Activated B cell treated with CpG ODN at 0.5 μM for 24 hours (primary cell): Measurements from ENCODE around the gene PIGU. TPM values are rescaled to one million over a fixed set of nuclear protein-coding genes. Genes with fewer than 3 reads are reported as not detected.

ENCODE experiments used
- ATAC-seq: fragments of 200-7000 bp; cut with Tn5 transposase; one replicate; pipeline ENCODE4 v1.10.0; 2021; ENCODE audit warnings: low read depth, mild to moderate bottlenecking, moderate library complexity
- CTCF ChIA-PET: fragments of 350-600 bp; sonication (Branson Sonifier 250); formaldehyde crosslinking; loops from one replicate; lab custom pipeline; 2021; ENCODE audit warnings: antibody characterized with exemption; lab: Charles Lee
- POLR2A ChIA-PET: fragments of 350-600 bp; sonication (Branson Sonifier 250); formaldehyde crosslinking; loops from one replicate; lab custom pipeline; 2021; ENCODE audit warnings: antibody characterized with exemption; lab: Charles Lee
- DNase-seq: peaks from one replicate; pipeline ENCODE4 v3.0.0; 2022
- H3K27ac Mint-ChIP-seq: one replicate; pipeline ENCODE4 v1.8.0; 2020; ENCODE audit warnings: mixed read lengths
- H3K27me3 Mint-ChIP-seq: one replicate; pipeline ENCODE4 v1.8.0; 2021; ENCODE audit warnings: mixed read lengths
- H3K36me3 Mint-ChIP-seq: one replicate; pipeline ENCODE4 v1.8.0; 2021; ENCODE audit warnings: low read depth, mixed read lengths
- H3K4me1 Mint-ChIP-seq: one replicate; pipeline ENCODE4 v1.8.0; 2021; ENCODE audit warnings: mixed read lengths
- H3K4me3 Mint-ChIP-seq: one replicate; pipeline ENCODE4 v1.8.0; 2020; ENCODE audit warnings: mild to moderate bottlenecking, mixed read lengths
- H3K9me3 Mint-ChIP-seq: one replicate; pipeline ENCODE4 v1.8.0; 2020; ENCODE audit warnings: mixed read lengths
- intact Hi-C: fragments of 100-400 bp; cut with micrococcal nuclease; formaldehyde crosslinking; loops from one replicate; pipeline ENCODE4 v1.15.1; 2024
- total RNA-seq: library from RNA; stranded (reverse); gene quantifications from 2 replicates; pipeline ENCODE4 v1.2.3, GENCODE V29; 2022
- TF ChIP-seq, protein P1 (sequence below): fragments of 200-600 bp; IDR thresholded peaks from one replicate; pipeline ENCODE4 v1.8.0; 2022; ENCODE audit warnings: antibody characterized with exemption, mild to moderate bottlenecking

Gene PIGU
- total RNA-seq, 1 donor from 2014 or later, result 14.7 TPM

DNA sequence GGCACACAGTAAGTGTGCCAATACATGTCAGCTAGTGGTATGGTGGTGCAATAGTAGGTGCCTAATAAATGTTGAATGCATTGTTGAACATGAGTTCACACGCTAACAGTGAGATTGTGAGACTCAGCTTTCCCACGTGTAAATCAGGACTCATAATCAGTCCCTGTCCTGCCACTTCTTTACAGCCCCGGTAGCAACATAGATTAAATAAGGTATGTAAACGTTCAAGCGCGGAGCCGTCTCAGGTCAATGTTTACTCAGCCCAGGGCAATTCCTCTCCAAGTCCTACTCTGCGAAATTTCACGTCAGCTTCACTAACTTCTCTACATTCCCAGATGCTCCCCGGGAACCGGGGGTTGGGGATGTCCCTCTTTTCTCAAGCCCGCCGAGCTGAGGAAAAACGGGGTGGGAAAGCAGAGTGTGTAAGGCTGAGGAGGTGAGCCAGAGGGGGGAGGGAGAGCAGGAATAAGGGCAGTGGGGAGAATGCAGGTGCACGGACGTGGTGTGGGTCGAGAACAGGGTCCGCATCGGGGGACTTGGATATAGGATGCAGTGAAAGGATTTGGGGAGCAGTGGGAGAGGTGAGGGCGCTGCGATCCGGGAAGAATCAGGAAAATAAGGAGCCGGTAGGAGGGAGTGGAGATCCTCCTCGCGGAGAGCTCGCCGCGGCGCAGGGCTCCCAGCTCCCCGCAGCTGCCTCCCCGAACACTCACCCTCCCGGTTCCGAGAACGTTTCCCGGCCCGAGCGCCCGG lies 26.7 kb upstream of the PIGU start:
- Mint-ChIP-seq H3K4me3 (peak overlapping the region; percentile 92), H3K9me3 (no peaks in the 10 kb centered on the region), H3K27me3 (peaks cover 7% of the 10 kb centered on the region), H3K27ac (peak overlapping the region; percentile 86), H3K36me3 (peaks cover 4% of the 10 kb centered on the region), H3K4me1 (peaks cover 20% of the 10 kb centered on the region)
- intact Hi-C loops, result loop anchor here (1.0 to 10.0 kb wide), 4 partner anchors 26 to 709 kb away; partner anchors contain the start of genes AHCY, PIGU, RALY and TRPC4AP
- ChIA-PET CTCF (interaction anchor here (0.7 to 1.0 kb wide), 4 partner anchors 66 to 391 kb away, joined by 3 to 4 read pairs (median 3); partner anchors contain the start of gene DYNLRB1), POLR2A (interaction anchor here (0.5 to 2.0 kb wide), 8 partner anchors 9 to 970 kb away, joined by 3 to 16 read pairs (median 4); partner anchors contain the start of genes DYNLRB1, EIF2S2, MAP1LC3A and PIGU)
- ATAC-seq, result no peak
- TF ChIP-seq, protein P1, sequence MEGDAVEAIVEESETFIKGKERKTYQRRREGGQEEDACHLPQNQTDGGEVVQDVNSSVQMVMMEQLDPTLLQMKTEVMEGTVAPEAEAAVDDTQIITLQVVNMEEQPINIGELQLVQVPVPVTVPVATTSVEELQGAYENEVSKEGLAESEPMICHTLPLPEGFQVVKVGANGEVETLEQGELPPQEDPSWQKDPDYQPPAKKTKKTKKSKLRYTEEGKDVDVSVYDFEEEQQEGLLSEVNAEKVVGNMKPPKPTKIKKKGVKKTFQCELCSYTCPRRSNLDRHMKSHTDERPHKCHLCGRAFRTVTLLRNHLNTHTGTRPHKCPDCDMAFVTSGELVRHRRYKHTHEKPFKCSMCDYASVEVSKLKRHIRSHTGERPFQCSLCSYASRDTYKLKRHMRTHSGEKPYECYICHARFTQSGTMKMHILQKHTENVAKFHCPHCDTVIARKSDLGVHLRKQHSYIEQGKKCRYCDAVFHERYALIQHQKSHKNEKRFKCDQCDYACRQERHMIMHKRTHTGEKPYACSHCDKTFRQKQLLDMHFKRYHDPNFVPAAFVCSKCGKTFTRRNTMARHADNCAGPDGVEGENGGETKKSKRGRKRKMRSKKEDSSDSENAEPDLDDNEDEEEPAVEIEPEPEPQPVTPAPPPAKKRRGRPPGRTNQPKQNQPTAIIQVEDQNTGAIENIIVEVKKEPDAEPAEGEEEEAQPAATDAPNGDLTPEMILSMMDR, result no peak
- peak; percentile 23 for DNase-seq

DNA sequence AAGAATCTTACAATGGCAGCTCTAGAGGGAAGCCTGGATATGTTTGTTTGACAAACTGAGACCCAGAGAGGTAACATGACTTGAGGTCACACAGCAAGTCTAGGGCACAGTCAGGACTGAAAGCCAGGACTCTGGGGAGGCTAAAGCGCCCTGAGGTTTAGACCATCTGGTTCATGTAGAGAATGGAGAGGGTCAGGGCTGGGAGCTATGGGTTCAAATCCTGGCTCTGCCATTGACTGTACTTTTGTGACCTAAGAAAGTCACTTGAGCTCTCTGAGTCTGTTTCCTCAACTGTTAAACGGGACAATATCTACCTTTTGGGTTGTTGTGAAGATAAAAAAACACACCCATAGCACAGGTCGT lies 26.1 kb upstream of the PIGU start:
- H3K9me3 Mint-ChIP-seq, result no peaks in the 10 kb centered on the region
- TF ChIP-seq, protein P1, result no peak
- ChIA-PET POLR2A (interaction anchor here (0.6 to 1.5 kb wide), 2 partner anchors 26 to 187 kb away, joined by 3 to 6 read pairs; partner anchors contain the start of genes DYNLRB1 and PIGU), CTCF (interaction anchor here (0.8 to 1.0 kb wide), 2 partner anchors 165 to 187 kb away, joined by 3 to 4 read pairs; partner anchors contain the start of gene DYNLRB1)
- intact Hi-C loops, result loop anchor here (10.0 kb wide), 1 partner anchor 708 kb away; the partner anchor contains the start of gene RALY
- H3K27me3 Mint-ChIP-seq, result peaks cover 7% of the 10 kb centered on the region
- peak overlapping the region; percentile 86 for H3K27ac Mint-ChIP-seq
- H3K4me1 Mint-ChIP-seq, result peaks cover 15% of the 10 kb centered on the region
- ATAC-seq (no peak), DNase-seq (no peak)
- H3K36me3 Mint-ChIP-seq, result peaks cover 4% of the 10 kb centered on the region
- peak overlapping the region; percentile 92 for H3K4me3 Mint-ChIP-seq

DNA sequence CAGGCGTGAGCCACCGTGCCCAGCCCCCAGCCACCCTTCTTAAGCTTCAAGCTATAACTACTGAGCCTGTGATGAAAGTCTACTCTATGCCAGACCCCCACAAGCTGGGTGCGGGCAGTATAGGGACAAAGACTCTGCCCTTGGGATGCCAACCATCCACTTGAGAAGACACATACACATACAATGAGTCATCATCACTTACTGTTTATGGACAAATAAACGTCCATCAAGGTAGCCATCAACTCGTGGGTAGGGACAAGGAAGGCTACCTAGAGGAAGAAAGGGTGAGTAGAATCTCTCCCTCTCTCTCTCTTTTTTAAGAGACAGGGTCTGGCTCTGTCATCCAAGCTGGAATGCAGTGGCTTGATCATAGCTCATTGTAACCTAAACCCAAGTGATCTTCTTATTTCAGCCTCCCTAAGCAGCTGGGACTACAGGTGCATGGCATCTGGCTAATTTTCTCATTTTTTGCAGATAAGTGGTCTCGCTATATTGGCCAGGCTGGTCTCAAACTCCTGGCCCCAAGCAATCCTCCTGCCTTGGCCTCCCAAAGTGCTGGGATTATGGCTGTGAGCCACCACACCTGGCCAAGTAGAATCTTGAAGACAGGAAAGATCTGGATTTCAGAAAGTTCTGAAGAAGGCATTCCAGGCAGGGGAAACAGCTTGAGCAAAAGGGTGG lies 24.7 kb upstream of the PIGU start:
- peaks cover 15% of the 10 kb centered on the region for H3K4me1 Mint-ChIP-seq
- ATAC-seq (no peak), DNase-seq (no peak)
- peaks cover 12% of the 10 kb centered on the region for H3K27me3 Mint-ChIP-seq
- H3K4me3 Mint-ChIP-seq, result no peak overlapping the region
- CTCF ChIA-PET, result no interaction called here
- H3K27ac Mint-ChIP-seq, result no peak overlapping the region
- intact Hi-C loops, result loop anchor here (10.0 kb wide), 1 partner anchor 707 kb away; the partner anchor contains the start of gene RALY
- POLR2A ChIA-PET, result interaction anchor here (0.6 to 0.7 kb wide), 2 partner anchors 17 to 191 kb away, joined by 4 to 10 read pairs; no protein-coding TSS in a partner anchor
- H3K9me3 Mint-ChIP-seq, result no peaks in the 10 kb centered on the region
- TF ChIP-seq, protein P1, result no peak
- peaks cover 4% of the 10 kb centered on the region for H3K36me3 Mint-ChIP-seq

DNA sequence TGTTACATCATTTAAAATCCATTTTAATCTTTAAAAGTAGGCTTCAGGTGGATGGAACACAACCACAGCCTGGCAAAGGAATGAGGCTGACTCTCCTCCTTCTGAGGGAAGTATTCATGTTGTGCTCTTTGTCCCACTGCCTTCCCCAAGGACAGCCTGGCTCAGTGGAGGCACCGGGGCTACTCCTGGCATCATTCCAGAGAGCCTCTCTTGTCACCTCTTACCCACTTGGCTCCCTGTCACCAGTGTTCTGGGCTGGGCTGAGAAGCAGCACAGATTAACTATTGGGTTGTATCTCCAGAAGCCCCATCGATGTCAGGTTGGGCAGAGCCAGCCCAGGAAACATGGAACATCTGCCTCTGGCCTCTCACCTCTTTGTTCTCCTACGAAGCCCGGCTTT lies 16.5 kb upstream of the PIGU start:
- no peaks in the 10 kb centered on the region for H3K36me3 Mint-ChIP-seq
- H3K4me1 Mint-ChIP-seq, result no peaks in the 10 kb centered on the region
- ChIA-PET CTCF (no interaction called here), POLR2A (no interaction called here)
- no peak overlapping the region for H3K4me3 Mint-ChIP-seq
- H3K9me3 Mint-ChIP-seq, result no peaks in the 10 kb centered on the region
- ATAC-seq (no peak), DNase-seq (no peak)
- H3K27ac Mint-ChIP-seq, result no peak overlapping the region
- intact Hi-C loops, result no loop called here
- peaks cover 4% of the 10 kb centered on the region for H3K27me3 Mint-ChIP-seq
- TF ChIP-seq, protein P1, result no peak

DNA sequence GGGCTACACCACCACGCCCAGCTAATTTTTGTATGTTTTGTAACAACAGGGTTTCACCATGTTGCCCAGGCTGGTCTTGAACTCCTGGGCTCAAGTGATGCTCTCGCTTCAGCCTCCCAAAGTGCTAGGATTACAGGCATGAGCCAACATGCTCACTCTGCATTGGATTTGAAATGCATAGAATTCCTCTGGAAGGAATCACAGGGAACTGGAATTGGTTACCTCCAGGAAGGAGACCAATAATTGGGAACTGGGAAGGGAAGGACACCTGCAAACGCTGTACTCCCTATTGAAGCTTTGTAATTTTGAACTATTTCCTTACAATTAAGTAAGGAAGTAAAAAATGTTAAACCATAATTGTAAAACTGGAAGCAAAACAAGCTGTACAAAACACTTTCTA lies 14.9 kb upstream of the PIGU start:
- Mint-ChIP-seq H3K36me3 (no peaks in the 10 kb centered on the region), H3K27ac (no peak overlapping the region), H3K9me3 (no peaks in the 10 kb centered on the region), H3K27me3 (no peaks in the 10 kb centered on the region), H3K4me1 (no peaks in the 10 kb centered on the region), H3K4me3 (no peak overlapping the region)
- TF ChIP-seq, protein P1, result no peak
- intact Hi-C loops, result no loop called here
- ATAC-seq (no peak), DNase-seq (no peak)
- POLR2A ChIA-PET, result no interaction called here
- CTCF ChIA-PET, result no interaction called here
